ENCODE results near the gene SLC9A9.

SLC9A9 gene

GRCh38 chr3:143685491-143685890, 162.8 kb downstream of the SLC9A9 start:
- Mint-ChIP-seq H3K27ac (no peak overlapping the region), H3K4me3 (no peak overlapping the region), H3K9me3 (no peaks in the 10 kb centered on the region), H3K27me3 (ENCODE audit: low read depth, poor library complexity) (no peaks in the 10 kb centered on the region), H3K4me1 (no peaks in the 10 kb centered on the region), H3K36me3 (ENCODE audit: low read depth) (no peaks in the 10 kb centered on the region)
- no peak for DNase-seq
- TF ChIP-seq CTCF (IDR thresholded peaks at IDR 0.05), result no peak

DNA sequence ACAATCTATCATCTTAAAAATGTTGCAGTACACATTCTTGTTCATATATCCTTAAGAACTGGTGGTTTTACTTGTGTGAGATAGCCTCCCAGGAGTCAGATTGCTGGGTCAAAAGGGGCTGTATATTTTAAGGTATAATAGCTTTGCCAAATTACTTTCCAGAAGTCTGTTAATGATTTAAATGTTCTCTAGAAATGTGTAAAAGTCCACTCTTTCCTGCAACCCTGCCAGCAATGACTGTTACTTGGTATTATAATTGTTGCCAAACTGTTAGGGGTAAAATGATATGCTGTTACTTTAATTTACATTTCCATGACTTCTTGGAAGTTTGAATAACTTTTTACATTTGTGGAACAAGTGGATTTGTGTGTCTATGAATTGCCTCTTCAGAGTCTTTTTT, 170.8 kb downstream of the SLC9A9 start:
- Mint-ChIP-seq H3K36me3 (ENCODE audit: low read depth) (no peaks in the 10 kb centered on the region), H3K9me3 (no peaks in the 10 kb centered on the region), H3K27ac (no peak overlapping the region), H3K27me3 (ENCODE audit: low read depth, poor library complexity) (no peaks in the 10 kb centered on the region), H3K4me3 (no peak overlapping the region), H3K4me1 (peaks cover 43% of the 10 kb centered on the region)
- DNase-seq, result no peak
- TF ChIP-seq CTCF (IDR thresholded peaks at IDR 0.05), result no peak

- TF ChIP-seq CTCF (IDR thresholded peaks at IDR 0.05), result no peak
- peaks cover 43% of the 10 kb centered on the region for H3K4me1 Mint-ChIP-seq
Measured at GRCh38 chr3:143676747-143677146, 171.5 kb downstream of the SLC9A9 start.

GRCh38 chr3:143676021-143676420, 172.2 kb downstream of the SLC9A9 start:
- Mint-ChIP-seq H3K4me1 (peaks cover 43% of the 10 kb centered on the region), H3K27ac (peak overlapping the region; percentile 97), H3K4me3 (no peak overlapping the region), H3K9me3 (no peaks in the 10 kb centered on the region), H3K36me3 (ENCODE audit: low read depth) (no peaks in the 10 kb centered on the region), H3K27me3 (ENCODE audit: low read depth, poor library complexity) (no peaks in the 10 kb centered on the region)
- DNase-seq, result no peak
- TF ChIP-seq CTCF (IDR thresholded peaks at IDR 0.05), result no peak

More at GRCh38 chr3:143676747-143677146, 171.5 kb downstream of the SLC9A9 start:
- Mint-ChIP-seq H3K4me3 (peak overlapping the region; percentile 39), H3K36me3 (ENCODE audit: low read depth) (no peaks in the 10 kb centered on the region), H3K27me3 (ENCODE audit: low read depth, poor library complexity) (no peaks in the 10 kb centered on the region), H3K27ac (peak overlapping the region; percentile 97), H3K9me3 (no peaks in the 10 kb centered on the region)
- no peak for DNase-seq

GRCh38 chr3:143674100-143674968, 173.9 kb downstream of the SLC9A9 start:
- peaks cover 4% of the 10 kb centered on the region for H3K27me3 Mint-ChIP-seq (ENCODE audit: low read depth, poor library complexity)
- no peaks in the 10 kb centered on the region for H3K36me3 Mint-ChIP-seq (ENCODE audit: low read depth)
- no peak overlapping the region for H3K4me3 Mint-ChIP-seq
- peak; percentile 74 for DNase-seq
- peaks cover 43% of the 10 kb centered on the region for H3K4me1 Mint-ChIP-seq
- no peak overlapping the region for H3K27ac Mint-ChIP-seq
- peak; percentile 93 for TF ChIP-seq CTCF (IDR thresholded peaks at IDR 0.05)
- no peaks in the 10 kb centered on the region for H3K9me3 Mint-ChIP-seq

Data from nephron progenitor cell (in vitro differentiated cells).